Astrocyte of the cerebellum (primary cell): Measurements from ENCODE around the gene SLX9.

Experiments used
- DNase-seq: peaks from one replicate; pipeline ENCODE4 v3.0.0-alpha.2; 2011; ENCODE audit warnings: low read depth
- H3K4me3 ChIP-seq: 2 replicates; pipeline ENCODE4 v1.5.1; 2011; ENCODE audit warnings: mild to moderate bottlenecking, low read depth, low read length, moderate library complexity
- CTCF ChIP-seq: IDR thresholded peaks from 2 replicates; pipeline ENCODE4 v1.5.1; 2012; ENCODE audit warnings: low read length, low read depth, moderate library complexity, mild to moderate bottlenecking; ENCODE audit errors: missing control alignments
- in situ Hi-C: cut with HindIII; loops from 2 replicates; pipeline ENCODE4 v1.10.0; 2017; ENCODE audit warnings: low sequenced_read_pairs

SLX9 gene

GRCh38 chr21:45010860-45011259 lies 71.0 kb downstream of the SLX9 start:
- no peak for TF ChIP-seq CTCF
- no peak for DNase-seq
- no peak overlapping the region for H3K4me3 ChIP-seq
- in situ Hi-C loops: loop anchor here (10.0 kb wide), 1 partner anchor 64 kb away; the partner anchor contains the start of gene ADARB1

- DNase-seq: no peak
- in situ Hi-C loops: loop anchor here (10.0 kb wide), 1 partner anchor 63 kb away; the partner anchor contains the start of gene ADARB1
- H3K4me3 ChIP-seq: no peak overlapping the region
- TF ChIP-seq CTCF: no peak
Measured at GRCh38 chr21:45011426-45011825, 71.6 kb downstream of the SLX9 start.

GRCh38 chr21:45011911-45012661 lies 72.3 kb downstream of the SLX9 start:
- no peak overlapping the region for H3K4me3 ChIP-seq
- DNase-seq: peak; percentile 77
- in situ Hi-C loops: loop anchor here (10.0 kb wide), 1 partner anchor 63 kb away; the partner anchor contains the start of gene ADARB1
- TF ChIP-seq CTCF: no peak

GRCh38 chr21:45012662-45013259 lies 72.9 kb downstream of the SLX9 start:
- TF ChIP-seq CTCF: no peak
- in situ Hi-C loops: loop anchor here (10.0 kb wide), 1 partner anchor 62 kb away; the partner anchor contains the start of gene ADARB1
- no peak overlapping the region for H3K4me3 ChIP-seq
- no peak for DNase-seq

GRCh38 chr21:45013260-45013841 lies 73.5 kb downstream of the SLX9 start:
- H3K4me3 ChIP-seq: no peak overlapping the region
- DNase-seq: no peak
- in situ Hi-C loops: loop anchor here (10.0 kb wide), 1 partner anchor 61 kb away; the partner anchor contains the start of gene ADARB1
- TF ChIP-seq CTCF: no peak

GRCh38 chr21:45014747-45015468 lies 75.1 kb downstream of the SLX9 start:
- H3K4me3 ChIP-seq: no peak overlapping the region
- DNase-seq: no peak
- in situ Hi-C loops: loop anchor here (10.0 kb wide), 1 partner anchor 60 kb away; the partner anchor contains the start of gene ADARB1
- no peak for TF ChIP-seq CTCF
